ENCODE measurements around the gene FAM120A.

Gene FAM120A

GRCh38 chr9:93496285-93496684 is 44.8 kb downstream of the FAM120A start:
- Histone ChIP-seq H3K79me2 (peaks cover 12% of the 10 kb centered on the region), H3K4me1 (no peaks in the 10 kb centered on the region), H3K36me3 (ENCODE audit: control insufficient read depth, insufficient read depth, low read length) (no peaks in the 10 kb centered on the region), H3K4me2 (ENCODE audit: low read length) (no peak overlapping the region), H2AFZ (no peak overlapping the region), H3K27me3 (ENCODE audit: control insufficient read depth, insufficient read depth, low read length) (no peaks in the 10 kb centered on the region), H3K4me3 (ENCODE audit: low read depth, low read length) (no peak overlapping the region), H3K9me3 (ENCODE audit: control insufficient read depth, low read length) (no peaks in the 10 kb centered on the region), H3K9ac (no peak overlapping the region), H3K27ac (no peak overlapping the region)
- TF ChIP-seq CTCF (IDR thresholded peaks at IDR 0.05), result no peak

GRCh38 chr9:93500571-93501298 is 49.2 kb downstream of the FAM120A start:
- Histone ChIP-seq H3K9ac (no peak overlapping the region), H3K9me3 (ENCODE audit: control insufficient read depth, low read length) (no peaks in the 10 kb centered on the region), H3K4me3 (ENCODE audit: low read depth, low read length) (peak overlapping the region; percentile 8), H2AFZ (no peak overlapping the region), H3K79me2 (peaks cover 6% of the 10 kb centered on the region), H3K4me2 (ENCODE audit: low read length) (peak overlapping the region; percentile 33), H3K36me3 (ENCODE audit: control insufficient read depth, insufficient read depth, low read length) (no peaks in the 10 kb centered on the region), H3K4me1 (no peaks in the 10 kb centered on the region), H3K27me3 (ENCODE audit: control insufficient read depth, insufficient read depth, low read length) (no peaks in the 10 kb centered on the region), H3K27ac (peak overlapping the region; percentile 39)
- no peak for TF ChIP-seq CTCF (IDR thresholded peaks at IDR 0.05)

GRCh38 chr9:93501406-93501805 is 49.9 kb downstream of the FAM120A start:
- H3K9ac ChIP-seq, result no peak overlapping the region
- H3K27me3 ChIP-seq (ENCODE audit: control insufficient read depth, insufficient read depth, low read length), result no peaks in the 10 kb centered on the region
- H3K9me3 ChIP-seq (ENCODE audit: control insufficient read depth, low read length), result no peaks in the 10 kb centered on the region
- H2AFZ ChIP-seq, result no peak overlapping the region
- peak overlapping the region; percentile 8 for H3K4me3 ChIP-seq (ENCODE audit: low read depth, low read length)
- TF ChIP-seq CTCF (IDR thresholded peaks at IDR 0.05), result no peak
- no peaks in the 10 kb centered on the region for H3K36me3 ChIP-seq (ENCODE audit: control insufficient read depth, insufficient read depth, low read length)
- peaks cover 6% of the 10 kb centered on the region for H3K79me2 ChIP-seq
- H3K27ac ChIP-seq, result peak overlapping the region; percentile 39
- no peaks in the 10 kb centered on the region for H3K4me1 ChIP-seq
- H3K4me2 ChIP-seq (ENCODE audit: low read length), result peak overlapping the region; percentile 33

DNA sequence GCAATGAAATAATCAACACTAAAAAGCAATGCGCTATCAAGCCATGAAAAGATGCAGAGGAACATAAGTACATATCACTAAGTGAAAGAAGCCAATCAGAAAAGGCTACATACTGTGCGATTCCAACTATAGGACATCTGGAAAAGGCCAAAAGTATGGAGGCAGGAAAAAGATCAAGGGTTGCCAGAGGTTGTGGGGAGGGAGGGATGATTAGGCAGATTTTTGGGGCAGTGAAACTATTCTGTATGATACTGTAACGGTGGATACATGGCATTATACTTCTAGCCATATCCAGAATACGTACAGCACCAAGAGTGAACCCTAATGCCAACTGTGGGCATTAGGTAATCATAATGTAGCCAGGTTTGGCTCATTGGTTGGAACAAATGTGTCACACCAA is 51.9 kb downstream of the FAM120A start:
- Histone ChIP-seq H3K36me3 (ENCODE audit: control insufficient read depth, insufficient read depth, low read length) (no peaks in the 10 kb centered on the region), H3K27me3 (ENCODE audit: control insufficient read depth, insufficient read depth, low read length) (no peaks in the 10 kb centered on the region), H3K27ac (no peak overlapping the region), H3K79me2 (peaks cover 18% of the 10 kb centered on the region), H2AFZ (no peak overlapping the region), H3K9me3 (ENCODE audit: control insufficient read depth, low read length) (no peaks in the 10 kb centered on the region), H3K4me1 (no peaks in the 10 kb centered on the region), H3K9ac (no peak overlapping the region), H3K4me2 (ENCODE audit: low read length) (no peak overlapping the region), H3K4me3 (ENCODE audit: low read depth, low read length) (no peak overlapping the region)
- no peak for TF ChIP-seq CTCF (IDR thresholded peaks at IDR 0.05)

DNA sequence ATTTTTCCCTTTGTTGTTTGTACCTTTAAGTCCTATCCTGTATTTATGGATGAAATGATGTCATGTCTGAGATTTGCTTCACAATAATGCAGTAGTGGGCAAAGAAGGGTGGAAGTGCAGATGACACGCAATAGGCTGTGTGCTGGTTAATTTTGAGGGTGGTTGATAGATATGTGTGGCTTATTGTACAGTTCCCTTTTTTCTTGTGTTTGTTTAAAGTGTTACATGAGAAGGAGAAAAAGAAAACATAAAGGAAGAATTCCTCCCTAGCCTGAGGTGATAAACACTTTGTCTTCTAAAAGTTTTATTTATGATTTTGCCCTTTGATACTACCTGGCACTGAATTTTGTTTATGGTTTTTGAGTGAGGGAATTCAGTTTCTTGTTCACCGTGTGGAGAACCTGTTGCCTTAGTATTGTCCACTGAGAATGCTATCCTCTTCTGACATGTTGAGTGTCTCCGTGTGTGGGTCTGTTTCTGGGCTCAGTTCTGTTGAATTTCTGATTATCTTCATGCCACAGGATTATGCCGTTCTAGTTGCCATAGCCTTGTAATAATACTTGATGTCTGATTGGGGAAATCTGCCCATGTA is 54.2 kb downstream of the FAM120A start:
- Histone ChIP-seq H3K27me3 (ENCODE audit: control insufficient read depth, insufficient read depth, low read length) (no peaks in the 10 kb centered on the region), H3K4me3 (ENCODE audit: low read depth, low read length) (no peak overlapping the region), H3K27ac (no peak overlapping the region), H3K4me2 (ENCODE audit: low read length) (no peak overlapping the region), H3K9me3 (ENCODE audit: control insufficient read depth, low read length) (no peaks in the 10 kb centered on the region), H2AFZ (no peak overlapping the region), H3K4me1 (no peaks in the 10 kb centered on the region), H3K36me3 (ENCODE audit: control insufficient read depth, insufficient read depth, low read length) (no peaks in the 10 kb centered on the region), H3K9ac (no peak overlapping the region), H3K79me2 (peaks cover 20% of the 10 kb centered on the region)
- TF ChIP-seq CTCF (IDR thresholded peaks at IDR 0.05), result no peak

All from parathyroid adenoma (tissue), 2 donors.